Spleen (tissue), 11 donors: ENCODE results near the gene OR10P1. TPM values are rescaled to one million over a fixed set of nuclear protein-coding genes. Genes with fewer than 3 reads are reported as not detected.
"Not testable (repeated sequence)": the region's sequence is repeated elsewhere in the genome, so short reads cannot be mapped to it uniquely, and the experiment has no call there.

Experiments
- DNase-seq: peaks from one replicate; pipeline ENCODE4 v3.0.0-alpha.2; 2020
- H3K27ac ChIP-seq, 8 donors: fragments of 200-600 bp; sonication (generic) in 7 of 8; 1 replicate in 4 of 8; 2 replicates in 4 of 8; pipeline versions ENCODE4 v1.5.0 to v1.8.0; 2016 to 2021; ENCODE audit warnings: inconsistent platforms in 4 of 8, mild to moderate bottlenecking in 4 of 8, moderate library complexity in 1 of 8
- H3K27me3 ChIP-seq, 7 donors: fragments of 200-600 bp; sonication (generic) in 6 of 7; replicated peaks in 1 of 7; 1 replicate in 4 of 7; 2 replicates in 3 of 7; pipeline versions ENCODE4 v1.5.0 to v1.8.0; 2016 to 2021; ENCODE audit warnings: inconsistent platforms in 3 of 7, mild to moderate bottlenecking in 1 of 7
- H3K36me3 ChIP-seq, 6 donors: fragments of 200-600 bp; sonication (generic) in 5 of 6; 1 replicate in 4 of 6; 2 replicates in 2 of 6; pipeline versions ENCODE4 v1.5.0 to v1.8.0; 2016 to 2021; ENCODE audit warnings: inconsistent platforms in 2 of 6
- H3K4me1 ChIP-seq, 6 donors: fragments of 200-600 bp; sonication (generic) in 5 of 6; 1 replicate in 3 of 6; 2 replicates in 3 of 6; pipeline versions ENCODE4 v1.5.0 to v1.8.0; 2016 to 2021; ENCODE audit warnings: inconsistent platforms in 3 of 6
- H3K4me3 ChIP-seq, 8 donors: fragments of 200-600 bp; sonication (generic) in 7 of 8; 1 replicate in 4 of 8; 2 replicates in 4 of 8; pipeline versions ENCODE4 v1.5.0 to v1.8.0; 2016 to 2021; ENCODE audit warnings: inconsistent platforms in 4 of 8, mild to moderate bottlenecking in 4 of 8, moderate library complexity in 2 of 8
- H3K9me3 ChIP-seq, 8 donors: fragments of 200-600 bp; sonication (generic) in 7 of 8; 1 replicate in 4 of 8; 2 replicates in 4 of 8; pipeline versions ENCODE4 v1.5.0 to v1.8.0; 2016 to 2021; ENCODE audit warnings: inconsistent platforms in 4 of 8
- CTCF ChIP-seq, 11 experiments: fragments of 200-600 bp in 7 of 11; fragments of 450-650 bp in 4 of 11; sonication (generic) in 4 of 11; IDR thresholded peaks in 8 of 11; conservative IDR thresholded peaks in 3 of 11; 1 replicate in 7 of 11; 2 replicates in 4 of 11; pipeline versions ENCODE4 v1.4.0 to v1.8.0; 2016 to 2021; ENCODE audit warnings: antibody characterized with exemption in 11 of 11, inconsistent platforms in 4 of 11, mild to moderate bottlenecking in 1 of 11
- POLR2A ChIP-seq, 3 donors: fragments of 450-650 bp; IDR thresholded peaks; one replicate each; pipeline ENCODE4 v1.5.1; 2017; ENCODE audit warnings: antibody characterized with exemption in 3 of 3, mild to moderate bottlenecking in 1 of 3
- POLR2AphosphoS5 ChIP-seq, 3 donors: sonication (generic); formaldehyde crosslinking; IDR thresholded peaks; one replicate each; pipeline ENCODE4 v1.5.1; 2017; ENCODE audit warnings: antibody characterized with exemption in 3 of 3
- WGBS, 5 donors: extraction: QIAGEN DNeasy Blood & Tissue Kit in 3 of 5; methylation state at CpG; one replicate each; pipeline versions ENCODE4 v1.1.5 to v1.1.7; 2013 to 2018; 5-methylcytosine and 5-hydroxymethylcytosine counted together
- intact Hi-C: fragments of 100-400 bp; cut with DNase I; formaldehyde crosslinking; loops from one replicate; pipeline ENCODE4 v1.15.0; 2023; ENCODE audit warnings: low total_unique reads
- polyA plus RNA-seq, 3 donors: library from polyadenylated mRNA; stranded (reverse); fragments of 200-250 nt; gene quantifications; one replicate each; pipeline ENCODE4 v1.2.1, GENCODE V29; 2013
- total RNA-seq, 7 donors: library from RNA; depleted of rRNA in 3 of 7; stranded (reverse); fragments of >200 nt in 3 of 7; fragmentation: NEBNext Ultra II Directional in 4 of 7; extraction: Animal tissue kit (Norgen Biotek cat#: 25700) in 4 of 7; gene quantifications; one replicate each; pipeline versions ENCODE4 v1.1.0 to v1.2.1, GENCODE V29; 2016 to 2021
- donor health status: healthy with polysubstance abuse.
- donor health status: DM: no; HTN: no; CAD: no; lungs with moderate emphysema.
- donor health status: DM: no; HTN: no; CAD: no.
- donor health status: Bipolar disorder and iron deficiency.
- donor health status: healthy.
- donor health status: DM: no; HTN: no; CAD: no.
- donor health status: DM: yes; HTN: yes; CAD: no.

The OR10P1 gene
- total and polyA plus RNA-seq, 10 donors = not detected

- intact Hi-C loops = no loop called here
- Histone ChIP-seq H3K36me3 (no peaks in the 10 kb centered on the region), H3K27me3 (no peaks in the 10 kb centered on the region), H3K27ac (peak overlapping the region; percentile 35 to 95 (median 85)), H3K4me1 (peaks cover 7 to 63% (median 38%) of the 10 kb centered on the region in 6 donors), H3K4me3 (peak overlapping the region in 1 of 8 donors; percentile 44), H3K9me3 (no peaks in the 10 kb centered on the region)
- peak; percentile 87 for DNase-seq
- 37 to 62% (median 50%) methylated on average over 7 of the region's 7 CpGs for WGBS, 5 donors
- TF ChIP-seq POLR2A (IDR thresholded peaks at IDR 0.05) = no peak
- peak in 1 of 11 experiments; percentile 4 for TF ChIP-seq CTCF (IDR thresholded peaks at IDR 0.05 in 8 of 11, conservative IDR thresholded peaks at IDR 0.05 in 3 of 11)
- no peak for TF ChIP-seq POLR2AphosphoS5 (IDR thresholded peaks at IDR 0.05)
Observed at GRCh38 chr12:55642669-55643068, 6.0 kb downstream of the OR10P1 start.

GRCh38 chr12:55644591-55644990 is 7.9 kb downstream of the OR10P1 start:
- WGBS, 5 donors = 88 to 95% (median 92%) methylated on average over 1 of the region's 1 CpG
- TF ChIP-seq POLR2AphosphoS5 (IDR thresholded peaks at IDR 0.05) (no peak), CTCF (IDR thresholded peaks at IDR 0.05 in 8 of 11, conservative IDR thresholded peaks at IDR 0.05 in 3 of 11) (no peak), POLR2A (IDR thresholded peaks at IDR 0.05) (no peak)
- peaks cover 0 to 7% (median 0%) of the 10 kb centered on the region in 8 donors for H3K9me3 ChIP-seq
- H3K27me3 ChIP-seq = no peaks in the 10 kb centered on the region
- no peak overlapping the region for H3K4me3 ChIP-seq
- no peak for DNase-seq
- intact Hi-C loops = no loop called here
- no peaks in the 10 kb centered on the region for H3K36me3 ChIP-seq
- H3K27ac ChIP-seq = peak overlapping the region in 5 of 8 donors; percentile 77 to 95 (median 91)
- H3K4me1 ChIP-seq = peaks cover 7 to 63% (median 38%) of the 10 kb centered on the region in 6 donors

GRCh38 chr12:55647027-55647426 is 10.3 kb downstream of the OR10P1 start:
- Histone ChIP-seq H3K36me3 (no peaks in the 10 kb centered on the region), H3K4me1 (peaks cover 5 to 60% (median 33%) of the 10 kb centered on the region in 6 donors), H3K27me3 (no peaks in the 10 kb centered on the region), H3K27ac (peak overlapping the region; percentile 62 to 95 (median 84)), H3K9me3 (peaks cover 0 to 24% (median 6%) of the 10 kb centered on the region in 8 donors), H3K4me3 (peak overlapping the region in 1 of 8 donors; percentile 62)
- WGBS, 5 donors = 92 to 96% (median 93%) methylated on average over 5 of the region's 5 CpGs
- DNase-seq = no peak
- no peak for TF ChIP-seq CTCF (IDR thresholded peaks at IDR 0.05 in 8 of 11, conservative IDR thresholded peaks at IDR 0.05 in 3 of 11)
- no peak for TF ChIP-seq POLR2A (IDR thresholded peaks at IDR 0.05)
- no peak for TF ChIP-seq POLR2AphosphoS5 (IDR thresholded peaks at IDR 0.05)
- intact Hi-C loops = no loop called here

GRCh38 chr12:55650620-55651298 is 14.1 kb downstream of the OR10P1 start:
- Histone ChIP-seq H3K4me3 (peak overlapping the region in 1 of 8 donors; percentile 9), H3K27ac (peak overlapping the region in 7 of 8 donors; percentile 57 to 88 (median 76)), H3K9me3 (peaks cover 0 to 24% (median 6%) of the 10 kb centered on the region in 8 donors), H3K4me1 (peaks cover 0 to 24% (median 10%) of the 10 kb centered on the region in 6 donors)
- 38 to 53% (median 46%) methylated on average over 4 of the region's 4 CpGs for WGBS, 5 donors
- intact Hi-C loops, H3K36me3 ChIP-seq, H3K27me3 ChIP-seq, DNase-seq: not testable (repeated sequence)
- TF ChIP-seq POLR2AphosphoS5 (IDR thresholded peaks at IDR 0.05) (peak in 1 of 3 donors; percentile 48), CTCF (IDR thresholded peaks at IDR 0.05 in 8 of 11, conservative IDR thresholded peaks at IDR 0.05 in 3 of 11) (peak in 2 of 11 experiments; percentile 27 to 46)
